Measurements from ENCODE around the gene ETV1.

Gene ETV1

GRCh38 chr7:13849163-13849892 is 140.1 kb downstream of the ETV1 start:
- TF ChIP-seq TAF1 (IDR thresholded peaks at IDR 0.05; ENCODE audit: low read depth) (no peak), EP300 (IDR thresholded peaks at IDR 0.05; ENCODE audit: borderline replicate concordance) (no peak), MAX (IDR thresholded peaks at IDR 0.05) (no peak), YY1 (IDR thresholded peaks at IDR 0.05; ENCODE audit: low read depth) (no peak), RAD21 (IDR thresholded peaks at IDR 0.05; ENCODE audit: low read depth) (no peak), TCF12 (IDR thresholded peaks at IDR 0.05; ENCODE audit: low read depth) (no peak), USF1 (IDR thresholded peaks at IDR 0.05) (no peak), FOXM1 (IDR thresholded peaks at IDR 0.05; ENCODE audit: borderline replicate concordance, low read depth) (no peak)

GRCh38 chr7:13848681-13849131 is 140.8 kb downstream of the ETV1 start:
- TF ChIP-seq MAX (IDR thresholded peaks at IDR 0.05) = no peak
- no peak for TF ChIP-seq EP300 (IDR thresholded peaks at IDR 0.05; ENCODE audit: borderline replicate concordance)
- no peak for TF ChIP-seq EGR1 (IDR thresholded peaks at IDR 0.05)
- no peak for TF ChIP-seq CEBPB (IDR thresholded peaks at IDR 0.05)
- no peak for TF ChIP-seq TEAD4 (IDR thresholded peaks at IDR 0.05)
- no peak for TF ChIP-seq YY1 (IDR thresholded peaks at IDR 0.05; ENCODE audit: low read depth)
- no peak for TF ChIP-seq TCF12 (IDR thresholded peaks at IDR 0.05; ENCODE audit: low read depth)
- no peak for TF ChIP-seq USF1 (IDR thresholded peaks at IDR 0.05)
- TF ChIP-seq RAD21 (IDR thresholded peaks at IDR 0.05; ENCODE audit: low read depth) = no peak
- TF ChIP-seq CREB1 (IDR thresholded peaks at IDR 0.05; ENCODE audit: low read depth) = no peak
- TF ChIP-seq NFIC (IDR thresholded peaks at IDR 0.05) = no peak
- TF ChIP-seq FOXM1 (IDR thresholded peaks at IDR 0.05; ENCODE audit: borderline replicate concordance, low read depth) = no peak
- TF ChIP-seq REST (IDR thresholded peaks at IDR 0.05; ENCODE audit: low read depth) = no peak
- TF ChIP-seq TAF1 (IDR thresholded peaks at IDR 0.05; ENCODE audit: low read depth) = no peak
- no peak for TF ChIP-seq ZBTB7A (IDR thresholded peaks at IDR 0.05; ENCODE audit: low read depth)

- TF ChIP-seq CREB1 (IDR thresholded peaks at IDR 0.05; ENCODE audit: low read depth) = no peak
- TF ChIP-seq REST (IDR thresholded peaks at IDR 0.05; ENCODE audit: low read depth) = no peak
- no peak for TF ChIP-seq NFIC (IDR thresholded peaks at IDR 0.05)
- TF ChIP-seq CEBPB (IDR thresholded peaks at IDR 0.05) = no peak
- TF ChIP-seq MAX (IDR thresholded peaks at IDR 0.05) = no peak
- no peak for TF ChIP-seq YY1 (IDR thresholded peaks at IDR 0.05; ENCODE audit: low read depth)
- no peak for TF ChIP-seq FOXM1 (IDR thresholded peaks at IDR 0.05; ENCODE audit: borderline replicate concordance, low read depth)
- no peak for TF ChIP-seq EP300 (IDR thresholded peaks at IDR 0.05; ENCODE audit: borderline replicate concordance)
- no peak for TF ChIP-seq ZBTB7A (IDR thresholded peaks at IDR 0.05; ENCODE audit: low read depth)
- TF ChIP-seq EGR1 (IDR thresholded peaks at IDR 0.05) = no peak
- TF ChIP-seq TAF1 (IDR thresholded peaks at IDR 0.05; ENCODE audit: low read depth) = no peak
- TF ChIP-seq TCF12 (IDR thresholded peaks at IDR 0.05; ENCODE audit: low read depth) = no peak
- TF ChIP-seq RAD21 (IDR thresholded peaks at IDR 0.05; ENCODE audit: low read depth) = no peak
- TF ChIP-seq TEAD4 (IDR thresholded peaks at IDR 0.05) = no peak
- no peak for TF ChIP-seq USF1 (IDR thresholded peaks at IDR 0.05)
Observed at GRCh38 chr7:13846386-13846785, 143.1 kb downstream of the ETV1 start.

- TF ChIP-seq EGR1 (IDR thresholded peaks at IDR 0.05) (no peak), MAX (IDR thresholded peaks at IDR 0.05) (no peak), NFIC (IDR thresholded peaks at IDR 0.05) (no peak), FOXM1 (IDR thresholded peaks at IDR 0.05; ENCODE audit: borderline replicate concordance, low read depth) (no peak), TEAD4 (IDR thresholded peaks at IDR 0.05) (no peak), TAF1 (IDR thresholded peaks at IDR 0.05; ENCODE audit: low read depth) (no peak), REST (IDR thresholded peaks at IDR 0.05; ENCODE audit: low read depth) (no peak), USF1 (IDR thresholded peaks at IDR 0.05) (no peak), YY1 (IDR thresholded peaks at IDR 0.05; ENCODE audit: low read depth) (no peak), CEBPB (IDR thresholded peaks at IDR 0.05) (no peak)
Observed at GRCh38 chr7:13845601-13846000, 143.9 kb downstream of the ETV1 start.
